Activated CD4-positive, alpha-beta T cell treated with anti-CD3 and anti-CD28 coated beads, Interleukin-2, amount 50 U/mL, for 48 hours (primary cell): ENCODE measurements around the gene DNAJC4.
"Not testable (repeated sequence)": the region's sequence is repeated elsewhere in the genome, so short reads cannot be mapped to it uniquely, and the experiment has no call there.

ENCODE experiments used
- DNase-seq, 2 experiments: peaks; one replicate each; pipeline ENCODE4 v3.0.0-alpha.2; 2020

DNAJC4 gene

GRCh38 chr11:64246621-64246870 is 16.2 kb downstream of the DNAJC4 start:
- not testable (repeated sequence) for DNase-seq

- DNase-seq, result peak; percentile 86 to 89
Measured at GRCh38 chr11:64246871-64247728, 16.8 kb downstream of the DNAJC4 start, which contains the start of gene PPP1R14B. Gene PPP1R14B (minus strand): TSS chr11:64246943. CDS start chr11:64246673, 270 bp downstream.

GRCh38 chr11:64247729-64248531 is 17.6 kb downstream of the DNAJC4 start:
- DNase-seq, result no peak

- no peak for DNase-seq
Measured at GRCh38 chr11:64248578-64248977, 18.2 kb downstream of the DNAJC4 start.

GRCh38 chr11:64249038-64249437 is 18.7 kb downstream of the DNAJC4 start:
- no peak for DNase-seq

GRCh38 chr11:64249563-64250414 is 19.4 kb downstream of the DNAJC4 start:
- DNase-seq, result peak in 1 of 2 experiments; percentile 15

GRCh38 chr11:64250415-64251015 is 20.2 kb downstream of the DNAJC4 start:
- DNase-seq, result peak in 1 of 2 experiments; percentile 25

GRCh38 chr11:64251016-64251752 is 20.8 kb downstream of the DNAJC4 start, which contains the start of gene PLCB3:
Gene PLCB3 (plus strand): TSS chr11:64251530. CDS start chr11:64251650, 120 bp downstream.
- DNase-seq, result peak; percentile 57 to 60

GRCh38 chr11:64251753-64252002 is 21.3 kb downstream of the DNAJC4 start:
- DNase-seq, result peak in 1 of 2 experiments; percentile 11

- DNase-seq, result peak; percentile 41 to 51
Measured at GRCh38 chr11:64252003-64252872, 21.9 kb downstream of the DNAJC4 start.

- no peak for DNase-seq
Measured at GRCh38 chr11:64253043-64253442, 22.7 kb downstream of the DNAJC4 start.

GRCh38 chr11:64253481-64253880 is 23.1 kb downstream of the DNAJC4 start:
- no peak for DNase-seq

GRCh38 chr11:64254326-64254725 is 24.0 kb downstream of the DNAJC4 start:
- DNase-seq, result no peak

GRCh38 chr11:64255135-64256128 is 25.1 kb downstream of the DNAJC4 start:
- DNase-seq, result no peak

- no peak for DNase-seq
Measured at GRCh38 chr11:64256300-64256699, 26.0 kb downstream of the DNAJC4 start.

- no peak for DNase-seq
Measured at GRCh38 chr11:64258356-64258755, 28.0 kb downstream of the DNAJC4 start.

GRCh38 chr11:64258946-64259532 is 28.7 kb downstream of the DNAJC4 start:
- no peak for DNase-seq

GRCh38 chr11:64259533-64260067 is 29.3 kb downstream of the DNAJC4 start:
- DNase-seq, result no peak

- no peak for DNase-seq
Measured at GRCh38 chr11:64260147-64260708, 29.9 kb downstream of the DNAJC4 start.
